Panc1 (cell line): Measurements from ENCODE around the gene ABTB2. TPM values are rescaled to one million over a fixed set of nuclear protein-coding genes. Genes with fewer than 3 reads are reported as not detected.
"Not testable (repeated sequence)": the region's sequence is repeated elsewhere in the genome, so short reads cannot be mapped to it uniquely, and the experiment has no call there.

ENCODE experiments used
- ATAC-seq: fragments of 200-7000 bp; cut with Tn5 transposase; 2 replicates; pipeline ENCODE4 v1.9.1; 2020; ENCODE audit warnings: mild to moderate bottlenecking, moderate library complexity
- BruUV-seq: library from RNA; stranded (reverse); fragments of 400-500 nt; replicated peaks from 2 replicates; lab custom pipeline; 2021; lab: Mats Ljungman, UMichigan
- CTCF ChIA-PET: fragments of 300-600 bp; sonication (Branson Sonifier 250); formaldehyde crosslinking; loops from one replicate; lab custom pipeline; 2022; ENCODE audit warnings: antibody characterized with exemption; lab: Charles Lee
- POLR2A ChIA-PET: fragments of 300-600 bp; sonication (Branson Sonifier 250); formaldehyde crosslinking; loops from one replicate; lab custom pipeline; 2022; ENCODE audit warnings: antibody characterized with exemption; lab: Charles Lee
- DNase-seq: peaks from one replicate; pipeline ENCODE4 v3.0.0-alpha.2; 2010; ENCODE audit warnings: low read depth, low spot score
- H3K27ac ChIP-seq: 2 replicates; pipeline ENCODE4 v1.5.1; 2011; ENCODE audit warnings: mild to moderate bottlenecking, low read length, inconsistent platforms
- H3K27me3 ChIP-seq: fragments of 200-500 bp; sonication (Bioruptor generic); 2 replicates; pipeline ENCODE4 v1.6.0; 2014; ENCODE audit warnings: low read length, inconsistent platforms; ENCODE audit not compliant: control insufficient read depth, insufficient read depth
- H3K36me3 ChIP-seq: fragments of 200-500 bp; sonication (Bioruptor generic); 2 replicates; pipeline ENCODE4 v1.5.1; 2014; ENCODE audit warnings: inconsistent platforms, mild to moderate bottlenecking, low read length, moderate library complexity; ENCODE audit not compliant: control insufficient read depth, insufficient read depth
- H3K4me1 ChIP-seq: 2 replicates; pipeline ENCODE4 v1.5.1; 2011; ENCODE audit warnings: inconsistent platforms, mild to moderate bottlenecking, low read length, moderate library complexity; ENCODE audit not compliant: control insufficient read depth, insufficient read depth
- H3K4me3 ChIP-seq, 2 experiments: 2 replicates each; pipeline ENCODE4 v1.5.1; 2011 to 2012; ENCODE audit warnings: low read depth in 2 of 2, low read length in 2 of 2, mild to moderate bottlenecking in 2 of 2, inconsistent platforms in 1 of 2, moderate library complexity in 1 of 2
- H3K9me3 ChIP-seq: fragments of 200-500 bp; sonication (Bioruptor generic); 2 replicates; pipeline ENCODE4 v1.5.1; 2014; ENCODE audit warnings: low read depth, mild to moderate bottlenecking, inconsistent platforms, low read length, moderate library complexity; ENCODE audit not compliant: control insufficient read depth, insufficient read depth
- CTCF ChIP-seq: fragments of 450-650 bp; IDR thresholded peaks from 2 replicates; pipeline ENCODE4 v1.5.1; 2017; ENCODE audit warnings: mild to moderate bottlenecking
- POLR2AphosphoS5 ChIP-seq: IDR thresholded peaks from 2 replicates; pipeline ENCODE4 v1.6.1; 2012; ENCODE audit warnings: mild to moderate bottlenecking, low read depth, low read length, moderate library complexity
- SIN3A ChIP-seq: IDR thresholded peaks from 2 replicates; pipeline ENCODE4 v1.6.1; 2012; ENCODE audit warnings: low read depth, mild to moderate bottlenecking, low read length, moderate library complexity, borderline replicate concordance; ENCODE audit not compliant: insufficient read depth
- TCF7L2 ChIP-seq: IDR thresholded peaks from 2 replicates; pipeline ENCODE4 v1.6.1; 2011; ENCODE audit warnings: mild to moderate bottlenecking, low read depth, low read length, inconsistent platforms
- in situ Hi-C: cut with HindIII; loops from 2 replicates; pipeline ENCODE4 v1.10.0; 2016; ENCODE audit warnings: low sequenced_read_pairs, low pct_unique_long_range_greater_than_20kb
- intact Hi-C: fragments of 100-400 bp; cut with micrococcal nuclease; formaldehyde crosslinking; loops from one replicate; pipeline ENCODE4 v1.10.0; 2022; ENCODE audit not compliant: unreplicated experiment
- total RNA-seq: library from RNA; stranded (reverse); gene quantifications from one replicate; pipeline ENCODE4 v1.2.1, GENCODE V29; 2021; ENCODE audit not compliant: unreplicated experiment
- TF ChIP-seq, protein P1 (sequence below), 2 experiments: IDR thresholded peaks; 2 replicates each; pipeline ENCODE4 v1.6.1; 2011 to 2012; ENCODE audit warnings: low read depth in 2 of 2, control low read depth in 1 of 2, low read length in 1 of 2, mild to moderate bottlenecking in 1 of 2, moderate library complexity in 1 of 2; ENCODE audit not compliant: insufficient read depth in 1 of 2

The ABTB2 gene
- total RNA-seq, 1 experiment from 2014 or later, result 22.7 TPM

GRCh38 chr11:34219941-34220370 lies 137.9 kb downstream of the ABTB2 start:
- ATAC-seq (no peak), DNase-seq (no peak)
- Histone ChIP-seq H3K9me3 (no peaks in the 10 kb centered on the region), H3K36me3 (no peaks in the 10 kb centered on the region), H3K27ac (no peak overlapping the region), H3K27me3 (no peaks in the 10 kb centered on the region), H3K4me1 (peaks cover 32% of the 10 kb centered on the region), H3K4me3 (no peak overlapping the region)
- intact Hi-C loops, result no loop called here
- TF ChIP-seq, protein P1, sequence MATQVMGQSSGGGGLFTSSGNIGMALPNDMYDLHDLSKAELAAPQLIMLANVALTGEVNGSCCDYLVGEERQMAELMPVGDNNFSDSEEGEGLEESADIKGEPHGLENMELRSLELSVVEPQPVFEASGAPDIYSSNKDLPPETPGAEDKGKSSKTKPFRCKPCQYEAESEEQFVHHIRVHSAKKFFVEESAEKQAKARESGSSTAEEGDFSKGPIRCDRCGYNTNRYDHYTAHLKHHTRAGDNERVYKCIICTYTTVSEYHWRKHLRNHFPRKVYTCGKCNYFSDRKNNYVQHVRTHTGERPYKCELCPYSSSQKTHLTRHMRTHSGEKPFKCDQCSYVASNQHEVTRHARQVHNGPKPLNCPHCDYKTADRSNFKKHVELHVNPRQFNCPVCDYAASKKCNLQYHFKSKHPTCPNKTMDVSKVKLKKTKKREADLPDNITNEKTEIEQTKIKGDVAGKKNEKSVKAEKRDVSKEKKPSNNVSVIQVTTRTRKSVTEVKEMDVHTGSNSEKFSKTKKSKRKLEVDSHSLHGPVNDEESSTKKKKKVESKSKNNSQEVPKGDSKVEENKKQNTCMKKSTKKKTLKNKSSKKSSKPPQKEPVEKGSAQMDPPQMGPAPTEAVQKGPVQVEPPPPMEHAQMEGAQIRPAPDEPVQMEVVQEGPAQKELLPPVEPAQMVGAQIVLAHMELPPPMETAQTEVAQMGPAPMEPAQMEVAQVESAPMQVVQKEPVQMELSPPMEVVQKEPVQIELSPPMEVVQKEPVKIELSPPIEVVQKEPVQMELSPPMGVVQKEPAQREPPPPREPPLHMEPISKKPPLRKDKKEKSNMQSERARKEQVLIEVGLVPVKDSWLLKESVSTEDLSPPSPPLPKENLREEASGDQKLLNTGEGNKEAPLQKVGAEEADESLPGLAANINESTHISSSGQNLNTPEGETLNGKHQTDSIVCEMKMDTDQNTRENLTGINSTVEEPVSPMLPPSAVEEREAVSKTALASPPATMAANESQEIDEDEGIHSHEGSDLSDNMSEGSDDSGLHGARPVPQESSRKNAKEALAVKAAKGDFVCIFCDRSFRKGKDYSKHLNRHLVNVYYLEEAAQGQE (IDR thresholded peaks at IDR 0.05; ENCODE audit: insufficient read depth in 1 of 2, low read depth in 2 of 2, low read length in 1 of 2), result no peak
- TF ChIP-seq POLR2AphosphoS5 (no peak), CTCF (no peak), TCF7L2 (no peak), SIN3A (no peak)
- POLR2A ChIA-PET, result no interaction called here
- no TSS peak for BruUV-seq
- in situ Hi-C loops, result no loop called here
- CTCF ChIA-PET, result no interaction called here

- peaks cover 39% of the 10 kb centered on the region for H3K4me1 ChIP-seq
- in situ Hi-C loops, result no loop called here
- no peaks in the 10 kb centered on the region for H3K9me3 ChIP-seq
- no peak overlapping the region for H3K4me3 ChIP-seq
- ChIA-PET CTCF (no interaction called here), POLR2A (no interaction called here)
- intact Hi-C loops, result no loop called here
- no peak for ATAC-seq
- no peak overlapping the region for H3K27ac ChIP-seq
- no peaks in the 10 kb centered on the region for H3K27me3 ChIP-seq
- no peak for DNase-seq
- H3K36me3 ChIP-seq, result no peaks in the 10 kb centered on the region
- BruUV-seq, result no TSS peak
- TF ChIP-seq POLR2AphosphoS5 (no peak), SIN3A (no peak), CTCF (no peak), TCF7L2 (no peak)
- TF ChIP-seq, protein P1 (IDR thresholded peaks at IDR 0.05; ENCODE audit: insufficient read depth in 1 of 2, low read depth in 2 of 2, low read length in 1 of 2), result no peak
Observed at GRCh38 chr11:34219279-34219678, 138.5 kb downstream of the ABTB2 start.

DNA sequence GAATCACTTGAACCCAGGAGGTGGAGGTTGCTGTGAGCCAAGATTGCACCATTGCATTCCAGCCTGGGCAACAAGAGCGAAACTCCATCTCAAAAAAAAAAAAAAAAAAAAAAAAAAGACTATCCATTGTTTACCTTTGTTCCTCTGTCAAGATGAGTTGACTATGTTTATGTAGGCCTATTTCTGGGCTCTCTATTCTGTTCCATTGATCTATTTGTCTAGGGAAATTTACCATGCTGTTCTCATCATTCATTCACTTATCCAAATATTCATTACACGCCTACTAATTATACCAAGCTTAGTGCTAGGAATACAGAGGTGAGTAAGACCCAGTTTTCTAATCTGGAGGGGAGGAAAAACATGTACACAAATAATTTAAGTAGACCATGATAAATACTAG lies 139.1 kb downstream of the ABTB2 start:
- H3K27me3 ChIP-seq, CTCF ChIA-PET, H3K4me3 ChIP-seq, DNase-seq, H3K9me3 ChIP-seq, ATAC-seq, intact Hi-C loops, BruUV-seq, H3K36me3 ChIP-seq, POLR2A ChIA-PET, H3K27ac ChIP-seq, in situ Hi-C loops: not testable (repeated sequence)
- peaks cover 42% of the 10 kb centered on the region for H3K4me1 ChIP-seq
